Suprapubic skin (tissue), 3 donors: Measurements from ENCODE around the gene KRT25.

Experiments
- CTCF ChIP-seq, 2 donors: fragments of 200-600 bp in 1 of 2; fragments of 450-650 bp in 1 of 2; sonication (generic) in 1 of 2; IDR thresholded peaks; one replicate each; pipeline ENCODE4 v1.5.1; 2016 to 2019; ENCODE audit warnings: antibody characterized with exemption in 2 of 2, mild to moderate bottlenecking in 1 of 2, moderate library complexity in 1 of 2
- POLR2A ChIP-seq, 2 donors: fragments of 450-650 bp; IDR thresholded peaks; one replicate each; pipeline ENCODE4 v1.6.1; 2017; ENCODE audit warnings: antibody characterized with exemption in 2 of 2, mild to moderate bottlenecking in 2 of 2, moderate library complexity in 2 of 2

DNA sequence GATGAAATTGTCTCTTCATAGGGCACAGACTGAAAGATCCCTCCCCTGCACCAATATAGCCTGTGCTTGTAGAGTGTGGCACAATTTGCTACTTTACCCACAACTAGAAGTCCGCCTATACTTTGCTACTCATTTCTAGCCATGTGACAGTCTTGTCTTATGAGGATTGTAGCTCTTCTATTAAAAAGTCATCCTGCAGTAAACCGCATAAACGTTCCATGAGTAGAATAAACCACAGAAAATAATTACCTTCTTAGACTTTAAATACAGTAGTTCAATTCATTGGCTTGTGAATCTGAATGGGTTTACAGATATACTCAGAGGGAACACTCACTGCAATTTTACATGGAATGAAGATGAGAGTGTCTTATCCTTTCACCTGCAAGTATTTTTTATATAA lies 22.8 kb upstream of the KRT25 start:
- TF ChIP-seq POLR2A (IDR thresholded peaks at IDR 0.05) (no peak), CTCF (IDR thresholded peaks at IDR 0.05) (no peak)
